ENCODE measurements around the gene BOLL.

DNA sequence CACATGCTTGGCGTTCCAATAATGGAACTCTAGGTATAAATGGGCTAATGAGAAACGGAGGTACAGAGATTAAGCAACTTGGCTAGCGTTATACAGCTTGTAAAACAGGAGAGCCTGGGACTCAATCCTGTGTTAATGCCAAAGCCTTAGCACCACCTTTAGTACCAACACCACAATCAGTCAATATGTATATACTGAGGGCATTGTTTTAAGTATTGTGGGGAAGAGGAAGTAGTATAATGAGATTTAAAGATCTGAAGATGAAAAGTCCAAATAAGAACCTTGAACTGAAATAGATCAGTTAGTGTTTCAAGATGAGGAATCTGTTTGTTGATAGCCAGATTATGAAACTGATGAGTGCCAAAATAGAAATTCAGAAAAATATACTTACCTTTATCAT, 71.8 kb downstream of the BOLL start:
- TF ChIP-seq FOSL2 (IDR thresholded peaks at IDR 0.05) (no peak), FOSL2 (CRISPR knock-in tag; IDR thresholded peaks at IDR 0.05) (no peak), JUNB (IDR thresholded peaks at IDR 0.05) (no peak), POLR2A (IDR thresholded peaks at IDR 0.05; ENCODE audit: low read length) (no peak), NFE2L2 (conservative IDR thresholded peaks at IDR 0.05; ENCODE audit: low read length) (no peak), EP300 (IDR thresholded peaks at IDR 0.05) (no peak), CBX2 (IDR thresholded peaks at IDR 0.05; ENCODE audit: borderline replicate concordance, low read depth) (no peak), TP53 (CRISPR knock-in tag; IDR thresholded peaks at IDR 0.05) (no peak)
- TF ChIP-seq, protein P1, sequence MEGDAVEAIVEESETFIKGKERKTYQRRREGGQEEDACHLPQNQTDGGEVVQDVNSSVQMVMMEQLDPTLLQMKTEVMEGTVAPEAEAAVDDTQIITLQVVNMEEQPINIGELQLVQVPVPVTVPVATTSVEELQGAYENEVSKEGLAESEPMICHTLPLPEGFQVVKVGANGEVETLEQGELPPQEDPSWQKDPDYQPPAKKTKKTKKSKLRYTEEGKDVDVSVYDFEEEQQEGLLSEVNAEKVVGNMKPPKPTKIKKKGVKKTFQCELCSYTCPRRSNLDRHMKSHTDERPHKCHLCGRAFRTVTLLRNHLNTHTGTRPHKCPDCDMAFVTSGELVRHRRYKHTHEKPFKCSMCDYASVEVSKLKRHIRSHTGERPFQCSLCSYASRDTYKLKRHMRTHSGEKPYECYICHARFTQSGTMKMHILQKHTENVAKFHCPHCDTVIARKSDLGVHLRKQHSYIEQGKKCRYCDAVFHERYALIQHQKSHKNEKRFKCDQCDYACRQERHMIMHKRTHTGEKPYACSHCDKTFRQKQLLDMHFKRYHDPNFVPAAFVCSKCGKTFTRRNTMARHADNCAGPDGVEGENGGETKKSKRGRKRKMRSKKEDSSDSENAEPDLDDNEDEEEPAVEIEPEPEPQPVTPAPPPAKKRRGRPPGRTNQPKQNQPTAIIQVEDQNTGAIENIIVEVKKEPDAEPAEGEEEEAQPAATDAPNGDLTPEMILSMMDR (IDR thresholded peaks at IDR 0.05), result no peak

Measured in A549 (cell line).